ENCODE data around the gene TLX1.

The TLX1 gene

DNA sequence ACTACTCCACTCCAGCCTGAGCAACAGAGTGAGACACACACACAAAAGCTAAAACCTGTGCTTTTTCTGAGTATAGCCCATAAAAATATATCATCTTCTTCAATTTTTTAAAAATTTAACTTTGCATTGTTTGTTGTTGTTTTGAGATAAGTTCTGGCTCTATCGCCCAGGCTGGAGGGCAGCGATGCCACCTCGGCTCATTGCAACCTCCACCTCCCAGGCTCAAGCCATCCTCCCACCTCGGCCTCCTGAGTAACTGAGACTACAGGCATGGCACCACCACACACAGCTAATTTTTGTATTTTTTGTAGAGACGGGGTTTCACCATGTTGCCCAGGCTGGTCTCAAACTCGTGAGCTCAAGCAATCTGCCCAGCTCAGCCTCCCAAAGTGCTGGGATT, 14.3 kb upstream of the TLX1 start:
- H3K27me3 ChIP-seq (ENCODE audit: control insufficient read depth, insufficient read depth, low read length), result peaks cover 10% of the 10 kb centered on the region
- no peaks in the 10 kb centered on the region for H3K36me3 ChIP-seq (ENCODE audit: control insufficient read depth, insufficient read depth, low read length)
- H3K4me3 ChIP-seq (ENCODE audit: low read length), result no peak overlapping the region
- H3K9ac ChIP-seq (ENCODE audit: low read length), result no peak overlapping the region
- peaks cover 4% of the 10 kb centered on the region for H3K4me1 ChIP-seq (ENCODE audit: control insufficient read depth, insufficient read depth, low read length)
- H3K27ac ChIP-seq (ENCODE audit: low read depth, low read length), result no peak overlapping the region

DNA sequence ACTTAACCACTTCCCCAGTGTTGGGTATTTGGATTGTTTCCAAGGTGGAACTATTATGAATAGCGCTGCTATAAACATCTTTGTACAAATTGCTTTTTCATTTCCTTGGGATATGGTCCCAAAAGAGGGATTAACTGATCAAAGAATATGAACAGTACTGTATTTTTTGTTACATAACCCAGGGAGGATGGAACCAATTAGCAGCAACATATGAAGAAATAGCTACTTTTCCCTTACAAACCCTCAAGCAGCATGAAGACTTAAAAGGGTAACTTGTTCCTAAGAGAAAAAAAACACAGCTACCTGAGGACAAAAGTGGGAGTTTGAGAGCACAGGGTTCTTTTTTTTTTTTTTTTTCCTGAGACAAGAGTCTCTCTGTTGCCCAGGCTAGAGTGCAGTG, 13.1 kb upstream of the TLX1 start:
- H3K4me1 ChIP-seq (ENCODE audit: control insufficient read depth, insufficient read depth, low read length), result peaks cover 4% of the 10 kb centered on the region
- no peaks in the 10 kb centered on the region for H3K36me3 ChIP-seq (ENCODE audit: control insufficient read depth, insufficient read depth, low read length)
- H3K27me3 ChIP-seq (ENCODE audit: control insufficient read depth, insufficient read depth, low read length), result peaks cover 21% of the 10 kb centered on the region
- no peak overlapping the region for H3K9ac ChIP-seq (ENCODE audit: low read length)
- no peak overlapping the region for H3K27ac ChIP-seq (ENCODE audit: low read depth, low read length)
- H3K4me3 ChIP-seq (ENCODE audit: low read length), result no peak overlapping the region

DNA sequence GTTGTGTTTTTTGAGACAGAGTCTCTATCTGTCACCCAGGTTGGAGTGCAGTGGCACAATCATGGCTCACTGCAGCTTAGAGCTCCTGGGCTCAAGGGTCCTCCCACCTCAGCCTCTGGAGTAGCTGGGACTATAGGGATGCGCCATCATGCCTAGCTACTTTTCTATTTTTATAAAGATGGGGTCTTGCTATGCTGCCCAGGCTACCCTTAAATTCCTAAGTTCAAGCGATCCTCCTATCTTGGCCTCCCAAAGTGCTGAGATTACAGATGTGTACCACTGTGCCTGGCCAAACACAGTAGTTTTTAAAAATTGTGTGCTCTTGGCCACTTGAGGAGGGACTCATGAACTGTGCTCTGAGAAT, 10.6 kb upstream of the TLX1 start:
- no peak overlapping the region for H3K9ac ChIP-seq (ENCODE audit: low read length)
- H3K27ac ChIP-seq (ENCODE audit: low read depth, low read length), result no peak overlapping the region
- peak overlapping the region; percentile 85 for H3K4me3 ChIP-seq (ENCODE audit: low read length)
- peaks cover 4% of the 10 kb centered on the region for H3K4me1 ChIP-seq (ENCODE audit: control insufficient read depth, insufficient read depth, low read length)
- peaks cover 37% of the 10 kb centered on the region for H3K27me3 ChIP-seq (ENCODE audit: control insufficient read depth, insufficient read depth, low read length)
- H3K36me3 ChIP-seq (ENCODE audit: control insufficient read depth, insufficient read depth, low read length), result no peaks in the 10 kb centered on the region

- peak overlapping the region; percentile 85 for H3K4me3 ChIP-seq (ENCODE audit: low read length)
- peak overlapping the region; percentile 36 for H3K9ac ChIP-seq (ENCODE audit: low read length)
- peaks cover 37% of the 10 kb centered on the region for H3K27me3 ChIP-seq (ENCODE audit: control insufficient read depth, insufficient read depth, low read length)
Observed at GRCh38 chr10:101120884-101121653, 10.0 kb upstream of the TLX1 start.

DNA sequence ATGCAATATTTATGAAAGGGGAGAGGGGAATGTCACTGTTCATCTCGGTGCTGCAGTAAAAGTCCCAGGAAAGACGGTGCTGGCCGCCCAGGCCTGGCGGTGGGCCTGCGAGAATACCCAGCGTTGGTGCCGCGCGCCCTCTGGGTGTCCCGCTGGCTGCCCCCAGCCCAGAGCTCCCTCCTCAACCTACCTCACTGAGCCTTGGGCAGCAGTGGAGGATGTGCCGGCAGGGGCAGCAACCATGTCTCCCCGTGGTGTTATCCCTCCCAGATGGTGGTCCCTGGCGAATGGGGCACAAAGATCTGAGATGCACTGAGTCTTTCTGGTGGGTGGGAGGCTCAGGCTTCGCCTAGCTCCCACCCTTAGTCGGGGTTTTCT, 9.5 kb upstream of the TLX1 start:
- no peaks in the 10 kb centered on the region for H3K36me3 ChIP-seq (ENCODE audit: control insufficient read depth, insufficient read depth, low read length)
- no peak overlapping the region for H3K27ac ChIP-seq (ENCODE audit: low read depth, low read length)
- H3K4me1 ChIP-seq (ENCODE audit: control insufficient read depth, insufficient read depth, low read length), result peaks cover 4% of the 10 kb centered on the region
- peak overlapping the region; percentile 85 for H3K4me3 ChIP-seq (ENCODE audit: low read length)
- H3K27me3 ChIP-seq (ENCODE audit: control insufficient read depth, insufficient read depth, low read length), result peaks cover 37% of the 10 kb centered on the region
- H3K9ac ChIP-seq (ENCODE audit: low read length), result no peak overlapping the region

More at GRCh38 chr10:101120884-101121653, 10.0 kb upstream of the TLX1 start:
- no peaks in the 10 kb centered on the region for H3K36me3 ChIP-seq (ENCODE audit: control insufficient read depth, insufficient read depth, low read length)
- H3K27ac ChIP-seq (ENCODE audit: low read depth, low read length), result no peak overlapping the region
- H3K4me1 ChIP-seq (ENCODE audit: control insufficient read depth, insufficient read depth, low read length), result peaks cover 4% of the 10 kb centered on the region

GRCh38 chr10:101122270-101123084, 8.6 kb upstream of the TLX1 start:
- H3K9ac ChIP-seq (ENCODE audit: low read length), result no peak overlapping the region
- peaks cover 37% of the 10 kb centered on the region for H3K27me3 ChIP-seq (ENCODE audit: control insufficient read depth, insufficient read depth, low read length)
- no peak overlapping the region for H3K4me3 ChIP-seq (ENCODE audit: low read length)
- H3K36me3 ChIP-seq (ENCODE audit: control insufficient read depth, insufficient read depth, low read length), result no peaks in the 10 kb centered on the region
- peaks cover 4% of the 10 kb centered on the region for H3K4me1 ChIP-seq (ENCODE audit: control insufficient read depth, insufficient read depth, low read length)
- no peak overlapping the region for H3K27ac ChIP-seq (ENCODE audit: low read depth, low read length)

GRCh38 chr10:101123085-101123814, 7.8 kb upstream of the TLX1 start:
- Histone ChIP-seq H3K27ac (ENCODE audit: low read depth, low read length) (no peak overlapping the region), H3K27me3 (ENCODE audit: control insufficient read depth, insufficient read depth, low read length) (peaks cover 37% of the 10 kb centered on the region), H3K4me1 (ENCODE audit: control insufficient read depth, insufficient read depth, low read length) (peaks cover 4% of the 10 kb centered on the region), H3K4me3 (ENCODE audit: low read length) (no peak overlapping the region), H3K9ac (ENCODE audit: low read length) (no peak overlapping the region), H3K36me3 (ENCODE audit: control insufficient read depth, insufficient read depth, low read length) (no peaks in the 10 kb centered on the region)

- peaks cover 4% of the 10 kb centered on the region for H3K4me1 ChIP-seq (ENCODE audit: control insufficient read depth, insufficient read depth, low read length)
- peaks cover 37% of the 10 kb centered on the region for H3K27me3 ChIP-seq (ENCODE audit: control insufficient read depth, insufficient read depth, low read length)
- no peaks in the 10 kb centered on the region for H3K36me3 ChIP-seq (ENCODE audit: control insufficient read depth, insufficient read depth, low read length)
- H3K27ac ChIP-seq (ENCODE audit: low read depth, low read length), result no peak overlapping the region
- H3K4me3 ChIP-seq (ENCODE audit: low read length), result no peak overlapping the region
- no peak overlapping the region for H3K9ac ChIP-seq (ENCODE audit: low read length)
Observed at GRCh38 chr10:101123815-101124617, 7.1 kb upstream of the TLX1 start.

GRCh38 chr10:101124933-101125332, 6.2 kb upstream of the TLX1 start:
- Histone ChIP-seq H3K4me1 (ENCODE audit: control insufficient read depth, insufficient read depth, low read length) (peaks cover 4% of the 10 kb centered on the region), H3K36me3 (ENCODE audit: control insufficient read depth, insufficient read depth, low read length) (no peaks in the 10 kb centered on the region), H3K27ac (ENCODE audit: low read depth, low read length) (no peak overlapping the region), H3K9ac (ENCODE audit: low read length) (no peak overlapping the region), H3K4me3 (ENCODE audit: low read length) (no peak overlapping the region), H3K27me3 (ENCODE audit: control insufficient read depth, insufficient read depth, low read length) (peaks cover 34% of the 10 kb centered on the region)

DNA sequence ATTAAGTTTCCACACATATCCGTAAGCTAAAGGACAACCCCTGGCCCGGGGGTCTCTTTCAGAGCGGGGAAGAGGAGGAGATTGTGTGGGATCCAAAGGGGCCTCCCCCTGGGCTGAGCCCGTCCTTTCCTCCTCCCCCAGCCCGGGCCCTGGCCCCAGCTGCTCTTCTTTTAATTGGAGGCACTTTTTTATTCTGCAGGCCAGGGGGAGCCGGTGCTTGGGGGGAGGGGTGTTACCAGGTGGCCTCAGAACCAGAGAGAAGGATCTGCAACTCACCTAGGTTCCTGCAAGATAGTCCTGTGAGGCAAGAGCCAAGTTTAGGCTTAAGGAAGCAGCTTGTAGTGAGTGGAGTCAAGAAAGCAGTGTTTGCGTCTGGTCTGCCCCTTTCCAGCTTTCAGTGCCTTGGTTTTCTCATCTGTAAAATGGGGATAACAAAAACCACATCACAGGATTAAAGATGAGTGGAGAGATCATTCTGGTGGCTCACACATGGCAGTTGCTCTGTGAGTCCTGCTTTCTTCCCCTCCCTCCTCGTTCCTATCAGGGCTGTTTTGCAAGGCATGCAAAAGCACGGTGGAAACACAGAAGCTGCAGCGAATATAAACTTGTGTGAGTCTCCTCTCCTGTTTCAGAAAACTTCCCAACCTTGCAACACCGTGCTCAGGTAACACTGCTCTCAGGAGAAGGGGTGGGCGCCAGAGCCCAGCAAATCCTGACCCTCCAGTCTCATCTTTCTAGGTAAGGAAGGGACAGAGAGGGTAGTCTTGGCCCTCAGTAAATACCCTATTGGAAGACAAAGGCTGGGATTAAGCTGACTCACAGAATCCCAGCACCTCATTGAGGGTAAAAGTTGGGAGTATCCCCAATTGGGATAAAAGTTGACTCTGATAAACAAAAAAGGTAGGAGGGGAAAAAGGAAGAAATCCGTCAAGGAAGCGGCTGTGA, 4.1 kb upstream of the TLX1 start:
- Histone ChIP-seq H3K4me3 (ENCODE audit: low read length) (no peak overlapping the region), H3K27me3 (ENCODE audit: control insufficient read depth, insufficient read depth, low read length) (peaks cover 42% of the 10 kb centered on the region), H3K4me1 (ENCODE audit: control insufficient read depth, insufficient read depth, low read length) (no peaks in the 10 kb centered on the region), H3K36me3 (ENCODE audit: control insufficient read depth, insufficient read depth, low read length) (no peaks in the 10 kb centered on the region), H3K27ac (ENCODE audit: low read depth, low read length) (no peak overlapping the region), H3K9ac (ENCODE audit: low read length) (no peak overlapping the region)

DNA sequence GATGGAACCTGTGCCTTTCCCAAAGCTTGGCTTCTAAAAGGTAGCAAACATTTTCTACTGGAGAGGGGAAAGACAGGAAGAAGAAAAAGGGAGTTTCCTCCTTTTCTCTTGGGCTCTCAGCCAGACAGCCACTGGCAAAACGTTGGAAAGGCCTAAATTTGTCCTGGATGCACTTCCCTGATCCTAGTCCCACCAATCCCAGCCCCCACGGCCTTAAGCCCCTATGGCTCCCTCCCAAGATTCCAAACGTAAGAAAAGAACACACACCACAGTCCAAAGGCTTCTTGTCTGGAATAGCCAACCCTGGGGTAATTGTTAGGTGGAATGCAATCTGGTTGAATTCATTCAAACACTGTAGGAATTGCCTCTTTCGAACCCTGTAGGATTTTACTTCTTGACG, 959 bp upstream of the TLX1 start:
- Histone ChIP-seq H3K27ac (ENCODE audit: low read depth, low read length) (no peak overlapping the region), H3K9ac (ENCODE audit: low read length) (no peak overlapping the region), H3K4me1 (ENCODE audit: control insufficient read depth, insufficient read depth, low read length) (no peaks in the 10 kb centered on the region), H3K27me3 (ENCODE audit: control insufficient read depth, insufficient read depth, low read length) (peaks cover 45% of the 10 kb centered on the region), H3K4me3 (ENCODE audit: low read length) (no peak overlapping the region), H3K36me3 (ENCODE audit: control insufficient read depth, insufficient read depth, low read length) (no peaks in the 10 kb centered on the region)
